Erythroblast (primary cell): Measurements from ENCODE around the gene GLI3.

ENCODE experiments used
- GATA1 ChIP-seq: IDR thresholded peaks from 2 replicates; pipeline ENCODE4 v1.6.1; 2011; ENCODE audit warnings: low read depth, mild to moderate bottlenecking, control low read depth, low read length, moderate library complexity
- POLR2A ChIP-seq: IDR thresholded peaks from 2 replicates; pipeline ENCODE4 v1.6.1; 2011; ENCODE audit warnings: mild to moderate bottlenecking, low read length

DNA sequence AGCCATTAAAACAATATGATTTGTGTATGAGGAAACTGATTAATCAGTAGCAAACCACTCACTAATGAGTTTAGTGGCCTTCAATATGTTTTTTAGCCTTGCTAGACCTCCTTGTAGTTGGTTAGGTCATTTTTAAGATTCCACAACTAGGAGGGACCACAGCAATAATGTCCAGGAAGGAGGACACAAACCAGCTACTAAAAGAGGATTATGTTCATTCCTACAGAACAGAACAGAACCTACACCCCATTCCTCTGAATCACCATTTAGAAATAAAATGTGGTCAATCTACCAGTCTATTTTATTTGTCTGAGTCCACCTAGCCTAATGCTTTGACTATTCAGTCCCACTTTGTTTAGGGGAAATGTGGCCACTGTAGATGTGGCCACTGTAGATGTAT is 226.3 kb downstream of the GLI3 start:
- TF ChIP-seq POLR2A: no peak
- TF ChIP-seq GATA1: no peak
